HG02884 (cell line): Measurements from ENCODE around the gene ZBED5.

Source experiments
- ATAC-seq: cut with Tn5 transposase; IDR thresholded peaks from one replicate; pipeline ENCODE4 v1.9.1; 2021; ENCODE audit warnings: mild to moderate bottlenecking, moderate library complexity; ENCODE audit not compliant: unreplicated experiment

ZBED5 gene

GRCh38 chr11:10881892-10882291 is 24.0 kb upstream of the ZBED5 start:
- ATAC-seq = no peak

DNA sequence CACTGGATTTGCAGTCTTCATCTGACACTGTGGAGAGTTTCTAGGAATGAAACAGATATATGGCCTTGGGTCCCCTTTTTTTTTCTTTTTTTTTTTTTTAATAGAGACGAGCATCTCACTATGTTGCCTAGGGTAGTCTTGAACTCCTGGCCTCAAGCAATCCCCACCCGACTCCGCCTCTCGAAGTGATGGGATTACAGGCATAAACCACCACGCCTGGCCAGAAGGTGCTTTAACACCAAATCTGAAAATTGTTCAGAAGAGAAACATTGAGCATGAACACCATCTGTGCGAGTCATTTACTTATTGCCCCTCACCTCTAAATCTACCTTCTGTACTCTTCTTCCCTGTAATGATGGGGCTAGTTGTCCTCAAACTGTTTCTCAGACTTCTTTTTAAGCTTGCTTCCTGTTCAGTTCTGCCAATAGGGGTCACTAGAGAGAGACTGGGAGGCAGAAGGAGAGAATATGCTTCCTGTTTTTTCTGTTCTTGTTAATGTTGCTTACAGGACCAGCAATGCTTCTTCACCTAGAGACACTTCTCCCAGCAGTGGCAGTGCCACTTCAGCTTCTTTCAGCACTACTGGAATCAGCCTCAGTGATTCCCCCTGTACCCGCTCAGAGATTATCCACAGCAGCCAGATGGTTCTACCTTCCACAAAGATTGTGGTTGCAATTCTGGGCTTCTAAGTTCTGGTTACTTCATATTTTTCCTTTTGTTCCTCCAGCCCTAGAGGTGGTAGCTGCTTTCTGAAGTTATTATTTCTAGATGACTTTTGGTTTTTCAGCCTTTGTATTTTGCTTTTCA is 20.8 kb upstream of the ZBED5 start:
- ATAC-seq = no peak

GRCh38 chr11:10876158-10876557 is 18.3 kb upstream of the ZBED5 start:
- ATAC-seq = no peak

- ATAC-seq = no peak
These were observed 17.7 kb upstream of the ZBED5 start for GRCh38 chr11:10875430-10876021.

DNA sequence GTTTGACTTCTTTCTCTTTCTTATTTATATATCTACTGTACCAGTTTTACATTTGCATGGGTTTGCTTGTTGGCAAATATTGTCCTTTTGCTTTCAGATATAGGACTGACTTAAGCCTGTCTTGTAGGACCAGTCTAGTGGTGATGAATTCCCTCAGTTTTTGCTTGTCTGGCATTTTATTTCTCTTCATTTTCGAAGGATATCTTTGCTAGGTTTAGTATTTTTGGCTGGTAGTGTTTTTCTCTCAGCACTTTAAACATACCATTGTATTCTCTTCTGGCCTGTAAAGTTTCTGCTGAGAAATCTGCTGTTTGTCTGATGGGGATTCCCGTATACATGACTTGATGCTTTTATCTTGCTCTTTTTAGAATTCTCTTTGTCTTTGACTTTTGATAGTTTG is 14.2 kb upstream of the ZBED5 start:
- no peak for ATAC-seq

GRCh38 chr11:10868352-10868751 is 10.5 kb upstream of the ZBED5 start:
- no peak for ATAC-seq

- no peak for ATAC-seq
These were observed 9.1 kb upstream of the ZBED5 start for GRCh38 chr11:10866893-10867331.

- ATAC-seq = no peak
These were observed 8.0 kb upstream of the ZBED5 start for GRCh38 chr11:10865837-10866270.

DNA sequence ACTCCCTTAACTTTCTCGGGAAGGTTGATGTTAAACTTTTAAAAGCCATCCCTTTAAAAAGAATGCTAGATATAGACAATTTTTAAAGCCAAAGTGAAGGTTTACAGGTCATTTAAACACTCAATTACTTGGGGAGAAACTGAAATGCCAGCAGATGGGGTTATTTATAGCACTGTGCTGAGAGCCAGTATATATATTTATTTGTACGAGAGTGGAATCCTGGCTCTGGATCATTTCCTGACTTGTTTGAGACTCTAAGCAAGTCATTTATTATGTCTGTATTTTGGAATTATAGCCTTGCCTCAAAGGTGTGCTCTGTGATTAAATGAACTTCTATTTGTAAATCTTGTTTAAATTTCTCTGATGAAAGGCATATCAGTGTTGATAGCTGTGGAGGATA is 6.8 kb upstream of the ZBED5 start:
- ATAC-seq = no peak

GRCh38 chr11:10862446-10862845 is 4.6 kb upstream of the ZBED5 start:
- ATAC-seq = no peak

DNA sequence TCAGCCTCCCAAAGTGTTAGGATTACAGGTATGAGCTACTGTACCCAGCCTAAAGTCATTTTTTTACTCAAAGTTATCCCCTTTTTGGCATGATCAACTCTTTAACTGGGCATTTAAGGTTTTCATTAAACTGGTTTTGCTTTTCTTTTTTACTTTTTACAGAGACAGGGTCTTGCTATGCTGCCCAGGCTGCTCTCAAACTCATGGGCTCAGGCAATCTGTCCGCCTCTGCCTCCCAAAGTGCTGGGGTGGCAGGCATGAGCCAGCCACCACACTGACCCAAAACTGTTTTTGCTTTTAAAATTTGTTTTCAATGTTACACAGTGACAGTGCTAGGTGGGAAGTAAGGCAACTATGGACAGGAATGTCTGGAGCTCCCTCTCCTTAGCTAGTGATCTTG is 3.9 kb upstream of the ZBED5 start:
- no peak for ATAC-seq

DNA sequence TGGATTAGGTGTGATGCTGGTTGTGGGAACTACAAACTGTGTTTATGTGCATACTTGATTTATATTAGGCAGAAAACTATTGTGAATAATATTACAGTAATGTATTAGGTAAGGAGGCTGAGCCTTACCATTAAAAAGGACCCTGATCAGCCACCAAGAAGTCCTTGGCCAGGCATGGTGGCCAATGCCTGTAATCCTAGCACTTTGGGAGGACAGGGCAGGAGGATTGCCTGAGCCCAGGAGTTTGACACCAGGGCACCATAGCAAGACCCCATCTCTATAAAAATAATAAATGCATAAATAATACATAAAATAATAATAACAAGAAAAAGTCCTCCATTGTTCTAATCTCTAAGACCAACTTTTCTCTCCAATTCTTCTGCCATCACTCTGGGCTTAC is 3.2 kb upstream of the ZBED5 start:
- ATAC-seq = no peak

- ATAC-seq = peak; percentile 19
These were observed 829 bp upstream of the ZBED5 start for GRCh38 chr11:10858439-10859325.

DNA sequence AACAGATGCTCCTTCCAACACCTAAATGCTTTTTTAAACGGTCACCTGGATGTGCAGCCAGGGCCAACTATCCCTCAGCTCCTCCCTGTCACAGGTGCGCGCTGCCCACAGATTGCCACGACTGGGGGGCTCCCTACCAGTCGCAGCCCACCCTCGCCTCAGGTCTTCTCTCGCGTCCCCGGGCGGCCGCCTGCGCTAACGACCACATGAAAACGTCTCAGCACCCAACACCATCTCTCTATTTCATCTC is 469 bp downstream of the ZBED5 start:
- ATAC-seq = peak; percentile 12

- ATAC-seq = peak; percentile 8
These were observed 979 bp downstream of the ZBED5 start for GRCh38 chr11:10856689-10857458.

DNA sequence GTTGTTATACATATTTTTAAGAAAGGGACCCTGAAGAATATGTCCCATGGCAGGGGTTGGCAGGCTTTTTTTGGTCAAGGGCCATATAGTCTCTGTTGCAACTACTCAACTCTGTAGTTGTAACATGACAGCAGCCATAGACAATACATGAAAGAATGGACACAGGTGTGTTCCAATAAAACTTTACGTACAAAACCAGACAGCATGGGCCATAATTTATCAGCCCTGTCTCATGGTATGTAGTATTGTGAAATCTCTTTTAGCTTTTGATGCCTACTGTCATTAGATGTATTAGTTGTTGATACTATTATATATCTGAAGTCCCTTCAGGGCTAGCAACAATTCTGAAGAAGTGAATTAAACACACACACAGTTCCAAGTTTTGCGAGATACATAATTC is 2.6 kb downstream of the ZBED5 start:
- ATAC-seq = no peak

DNA sequence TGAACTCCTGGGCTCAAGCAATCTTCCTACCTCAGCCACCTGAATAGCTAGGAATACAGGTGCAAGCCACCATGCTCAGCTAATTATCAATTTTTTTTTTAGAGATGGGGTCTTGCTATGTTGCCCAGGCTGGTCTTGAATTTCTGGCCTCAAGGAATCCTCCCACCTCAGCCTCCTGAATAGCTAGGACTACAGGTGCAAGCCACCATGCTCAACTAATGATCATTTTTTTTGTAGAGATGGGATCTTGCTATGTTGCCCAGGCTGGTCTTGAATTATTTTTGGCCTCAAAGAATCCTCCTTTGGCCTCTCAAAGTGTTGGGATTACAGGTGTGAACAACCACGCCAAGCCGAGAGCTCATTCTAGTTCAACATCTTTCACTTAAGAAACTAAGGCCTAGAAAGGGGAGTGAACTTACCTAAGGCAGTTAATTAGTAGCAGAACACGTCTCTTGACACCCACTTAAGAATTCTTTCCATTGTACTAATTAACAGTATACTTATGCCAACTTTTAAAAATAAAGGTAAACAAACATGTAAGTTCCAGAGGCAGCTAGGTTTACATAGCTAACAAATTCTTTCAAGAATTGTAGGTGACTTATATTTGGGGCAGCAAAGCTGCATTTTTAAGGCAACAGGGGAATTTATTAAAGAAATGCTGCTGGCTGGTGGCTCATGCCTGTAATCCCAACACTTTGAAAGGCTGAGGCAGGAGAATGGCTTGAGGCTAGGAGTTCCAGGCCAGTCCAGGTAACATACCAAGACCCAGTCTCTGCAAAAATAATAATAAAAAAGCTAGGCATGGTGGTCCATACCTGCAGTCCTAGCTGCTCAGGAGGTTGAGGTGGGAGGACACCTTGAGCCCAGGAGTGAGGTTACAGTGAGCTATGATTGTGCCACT is 9.6 kb downstream of the ZBED5 start:
- ATAC-seq = no peak

GRCh38 chr11:10846660-10847059 is 11.2 kb downstream of the ZBED5 start:
- ATAC-seq = no peak

DNA sequence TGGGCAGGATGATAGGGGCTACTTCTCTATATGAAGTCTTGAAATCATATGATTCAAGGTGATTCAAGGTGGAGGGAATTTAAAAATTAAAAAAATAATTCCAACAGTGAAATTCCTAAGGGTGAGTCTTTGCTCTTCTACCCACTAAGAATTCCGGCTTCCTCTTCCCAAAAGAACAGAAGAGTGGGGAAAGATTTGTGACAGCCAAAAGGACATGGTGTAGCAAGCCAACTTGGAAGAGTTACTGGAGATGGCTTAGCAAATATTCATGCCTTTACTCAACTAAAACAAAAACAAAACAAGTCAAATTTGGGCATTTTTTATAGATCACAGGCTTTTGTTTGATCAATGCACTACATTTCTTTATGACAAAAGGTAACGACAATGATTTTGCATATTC is 12.3 kb downstream of the ZBED5 start:
- ATAC-seq = no peak

DNA sequence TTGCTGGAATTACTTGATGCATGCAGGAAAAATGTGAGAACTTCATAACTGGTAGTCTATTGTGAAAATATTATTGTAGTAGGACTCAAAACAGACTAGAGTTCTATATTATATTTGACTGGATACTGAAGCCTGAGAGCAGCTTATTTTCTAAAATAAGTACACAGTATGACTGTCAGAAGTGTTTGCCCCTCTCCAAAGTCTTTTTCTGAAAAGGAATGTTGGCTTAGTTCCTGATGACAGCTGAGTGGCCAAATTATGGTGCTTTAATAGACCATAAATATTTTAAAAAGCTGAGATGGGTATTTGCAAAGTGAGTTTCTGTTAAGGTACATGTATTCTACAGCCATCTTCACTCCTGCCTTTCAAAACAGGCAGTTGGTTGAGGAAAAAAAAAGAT is 13.1 kb downstream of the ZBED5 start:
- ATAC-seq = no peak
